Immature natural killer cell (primary cell): Measurements from ENCODE around the gene EGR4. TPM values are rescaled to one million over a fixed set of nuclear protein-coding genes. Genes with fewer than 3 reads are reported as not detected.
A peak's percentile ranks its signal among the peaks of the same experiment; 100 is the strongest.

Source experiments
- DNase-seq, 3 donors: peaks; one replicate each; pipeline ENCODE4 v3.0.0; 2022; ENCODE audit warnings: mixed read lengths in 1 of 3
- H3K27ac Mint-ChIP-seq, 6 donors: one replicate each; pipeline ENCODE4 v1.8.0; 2020; ENCODE audit warnings: mixed read lengths in 6 of 6, mild to moderate bottlenecking in 5 of 6, inconsistent platforms in 4 of 6, moderate library complexity in 3 of 6
- H3K27me3 Mint-ChIP-seq, 3 donors: one replicate each; pipeline ENCODE4 v1.8.0; 2020 to 2021; ENCODE audit warnings: low read depth in 3 of 3, mild to moderate bottlenecking in 3 of 3, mixed read lengths in 3 of 3, moderate library complexity in 3 of 3, inconsistent platforms in 1 of 3
- H3K36me3 Mint-ChIP-seq, 3 donors: one replicate each; pipeline ENCODE4 v1.8.0; 2020; ENCODE audit warnings: mixed read lengths in 3 of 3, inconsistent platforms in 2 of 3, mild to moderate bottlenecking in 2 of 3
- H3K4me1 Mint-ChIP-seq, 2 donors: one replicate each; pipeline ENCODE4 v1.8.0; 2020; ENCODE audit warnings: inconsistent platforms in 2 of 2, mild to moderate bottlenecking in 2 of 2, mixed read lengths in 2 of 2, moderate library complexity in 1 of 2
- H3K4me3 Mint-ChIP-seq, 5 donors: one replicate each; pipeline ENCODE4 v1.8.0; 2020; ENCODE audit warnings: mild to moderate bottlenecking in 5 of 5, mixed read lengths in 5 of 5, inconsistent platforms in 3 of 5, moderate library complexity in 3 of 5
- H3K9me3 Mint-ChIP-seq, 6 donors: one replicate each; pipeline ENCODE4 v1.8.0; 2020; ENCODE audit warnings: mild to moderate bottlenecking in 6 of 6, mixed read lengths in 6 of 6, inconsistent platforms in 4 of 6, moderate library complexity in 3 of 6
- polyA plus RNA-seq, 3 donors: library from polyadenylated mRNA; unstranded; fragments of 300-500 nt; fragmentation: Illumina TruSeq; gene quantifications; one replicate each; pipeline ENCODE4 v1.2.3, GENCODE V29; 2021

The EGR4 gene
- polyA plus RNA-seq, 3 donors from 2014 or later: not detected

DNA sequence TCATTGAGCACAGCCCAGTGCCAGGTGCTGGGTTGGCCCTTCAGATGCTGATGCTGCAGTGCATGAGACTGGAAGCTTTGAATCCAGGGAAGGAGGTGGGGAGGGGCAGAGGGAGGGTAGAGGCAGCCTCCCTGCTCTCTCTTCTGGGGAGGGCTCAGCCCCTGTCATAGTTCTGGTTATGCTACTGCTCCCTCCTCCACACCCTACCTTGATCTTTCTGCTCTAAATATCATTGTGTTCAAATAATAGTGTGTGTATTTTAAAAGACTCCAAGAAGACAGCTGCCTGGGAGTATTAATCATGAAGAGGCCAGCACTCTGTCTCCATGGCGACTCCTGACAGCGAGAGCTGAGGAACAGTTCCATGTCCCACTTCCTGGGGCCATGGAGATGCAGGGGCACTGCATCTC, 3.8 kb upstream of the EGR4 start:
- Mint-ChIP-seq H3K27me3 (peaks cover 15 to 20% (median 15%) of the 10 kb centered on the region in 3 donors), H3K9me3 (peaks cover 0 to 4% (median 0%) of the 10 kb centered on the region in 6 donors), H3K4me1 (peaks cover 0 to 7% of the 10 kb centered on the region in 2 donors), H3K27ac (no peak overlapping the region), H3K4me3 (no peak overlapping the region), H3K36me3 (no peaks in the 10 kb centered on the region)
- DNase-seq: no peak

DNA sequence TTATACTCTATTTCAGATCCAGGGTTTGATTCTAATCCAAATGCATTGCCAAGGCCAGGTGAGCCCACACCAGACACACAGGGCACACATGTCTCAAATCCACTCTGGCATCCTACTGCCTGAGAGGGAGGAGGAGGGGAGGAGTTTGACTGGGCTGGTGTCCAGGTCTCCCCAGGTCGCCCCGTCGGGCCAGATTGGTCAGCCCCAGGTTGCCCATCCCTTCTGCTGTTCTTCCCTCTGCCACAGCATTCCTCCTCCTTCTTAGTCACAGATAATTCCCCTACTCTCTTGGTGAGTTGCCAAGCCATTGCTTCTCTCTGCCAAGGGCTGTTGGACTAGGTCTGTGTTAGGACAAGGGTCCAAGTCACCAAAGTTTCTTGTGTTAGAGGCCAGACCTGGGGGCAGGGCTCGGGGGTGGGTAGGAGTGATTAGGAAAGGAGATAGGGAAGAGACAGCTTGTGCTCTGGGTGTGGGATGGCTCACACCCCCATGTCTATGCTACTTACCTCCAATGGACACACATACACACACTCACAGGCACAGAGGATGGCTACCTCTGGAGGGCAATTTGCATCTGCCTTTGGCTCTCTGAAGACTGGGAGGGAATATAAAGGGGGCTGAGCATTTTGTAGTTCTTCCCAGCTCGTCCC, 2.5 kb upstream of the EGR4 start:
- no peak for DNase-seq
- peaks cover 17 to 24% (median 18%) of the 10 kb centered on the region in 3 donors for H3K27me3 Mint-ChIP-seq
- peaks cover 6 to 14% of the 10 kb centered on the region in 2 donors for H3K4me1 Mint-ChIP-seq
- no peaks in the 10 kb centered on the region for H3K36me3 Mint-ChIP-seq
- peaks cover 0 to 2% (median 0%) of the 10 kb centered on the region in 6 donors for H3K9me3 Mint-ChIP-seq
- no peak overlapping the region for H3K27ac Mint-ChIP-seq
- peak overlapping the region in 1 of 5 donors; percentile 33 for H3K4me3 Mint-ChIP-seq

DNA sequence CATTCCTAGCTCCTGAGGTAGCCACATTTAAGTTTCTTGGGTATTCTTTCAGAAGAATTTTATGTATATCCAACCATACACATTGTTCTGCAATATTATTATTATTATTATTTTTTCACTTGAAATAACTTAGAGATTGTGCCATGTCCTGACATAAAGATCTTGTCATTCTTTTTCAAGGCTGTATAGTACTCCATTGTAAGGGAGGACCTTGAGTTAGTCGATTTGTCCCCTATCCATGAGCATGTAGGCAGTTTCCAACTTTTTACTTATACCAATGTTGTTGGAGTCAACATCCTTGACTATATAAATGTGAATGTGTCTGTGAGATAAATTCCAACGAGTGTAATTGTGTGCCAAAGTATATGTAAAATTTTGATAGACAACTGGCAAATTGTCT, 891 bp upstream of the EGR4 start:
- Mint-ChIP-seq H3K36me3 (no peaks in the 10 kb centered on the region), H3K4me3 (peak overlapping the region in 4 of 5 donors; percentile 9 to 72 (median 58)), H3K27ac (no peak overlapping the region), H3K27me3 (peaks cover 20 to 39% (median 23%) of the 10 kb centered on the region in 3 donors), H3K9me3 (peaks cover 0 to 2% (median 0%) of the 10 kb centered on the region in 6 donors), H3K4me1 (peaks cover 10 to 16% of the 10 kb centered on the region in 2 donors)
- no peak for DNase-seq

DNA sequence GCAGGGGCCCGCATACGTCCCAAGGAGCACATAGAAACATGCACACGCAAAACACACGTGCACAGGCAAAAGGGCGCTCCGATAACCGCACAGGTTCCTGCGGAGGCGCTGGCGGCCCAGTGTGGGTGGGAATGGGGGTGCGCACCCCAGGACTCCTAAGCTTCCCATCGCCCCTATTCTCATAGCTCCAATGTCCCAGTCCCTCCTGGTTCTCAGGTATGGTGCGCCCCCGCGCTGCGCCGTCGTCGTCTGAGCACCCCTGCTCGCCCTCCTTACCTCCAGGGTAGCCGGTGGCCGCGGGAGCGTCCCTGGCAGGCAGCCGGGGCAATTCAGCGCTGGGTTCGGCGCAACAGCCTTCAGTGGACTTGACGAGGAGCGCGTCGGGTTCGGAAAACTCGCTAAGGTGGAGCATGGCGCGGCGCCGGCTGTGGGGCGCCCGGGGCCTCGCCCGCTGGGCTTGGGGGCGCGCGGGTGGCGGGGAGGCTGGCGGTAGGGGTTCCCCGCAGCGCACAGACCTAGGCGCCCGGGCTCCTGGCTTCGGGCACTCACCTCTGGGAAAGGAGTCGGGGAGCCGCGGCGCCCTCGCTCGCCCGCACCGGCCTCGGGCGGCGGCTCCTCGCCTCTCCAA, 328 bp downstream of the EGR4 start:
- H3K9me3 Mint-ChIP-seq: peaks cover 0 to 2% (median 0%) of the 10 kb centered on the region in 6 donors
- H3K4me1 Mint-ChIP-seq: peaks cover 10 to 16% of the 10 kb centered on the region in 2 donors
- DNase-seq: no peak
- peak overlapping the region in 1 of 6 donors; percentile 46 for H3K27ac Mint-ChIP-seq
- H3K36me3 Mint-ChIP-seq: no peaks in the 10 kb centered on the region
- peaks cover 23 to 48% (median 24%) of the 10 kb centered on the region in 3 donors for H3K27me3 Mint-ChIP-seq
- H3K4me3 Mint-ChIP-seq: peak overlapping the region; percentile 65 to 76 (median 69)

DNA sequence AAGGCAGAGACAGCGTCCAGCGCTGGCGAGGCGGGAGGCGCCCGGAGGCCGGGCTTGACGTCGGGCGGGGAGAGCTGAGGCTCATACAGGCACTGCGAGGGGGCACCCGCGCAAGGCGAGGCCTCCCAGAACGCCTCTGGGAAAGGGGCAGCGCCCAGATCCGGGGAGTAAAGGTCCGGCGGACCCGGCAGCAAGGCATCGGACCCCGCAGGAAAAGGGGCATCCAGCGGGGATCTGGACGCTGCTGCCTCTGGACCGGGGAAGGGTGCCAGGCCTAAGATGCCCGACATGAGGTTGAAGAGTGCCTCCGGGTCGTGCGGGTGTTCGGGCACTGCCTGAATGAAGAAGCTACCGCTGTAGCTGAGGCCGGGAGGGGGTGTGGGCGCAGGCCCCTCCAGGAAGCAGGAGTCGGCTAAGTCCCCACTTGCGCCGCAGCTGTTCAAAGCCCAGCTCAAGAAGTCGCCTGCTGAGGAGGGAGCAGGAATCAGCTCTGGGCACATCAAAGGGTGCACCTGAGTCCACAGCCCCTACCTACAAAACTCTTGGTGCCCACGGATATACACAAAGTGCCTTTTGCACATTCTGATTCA, 937 bp downstream of the EGR4 start:
- H3K4me1 Mint-ChIP-seq: peaks cover 10 to 16% of the 10 kb centered on the region in 2 donors
- H3K4me3 Mint-ChIP-seq: peak overlapping the region; percentile 47 to 70 (median 68)
- H3K9me3 Mint-ChIP-seq: no peaks in the 10 kb centered on the region
- H3K27me3 Mint-ChIP-seq: peaks cover 23 to 49% (median 24%) of the 10 kb centered on the region in 3 donors
- no peaks in the 10 kb centered on the region for H3K36me3 Mint-ChIP-seq
- no peak overlapping the region for H3K27ac Mint-ChIP-seq
- no peak for DNase-seq

DNA sequence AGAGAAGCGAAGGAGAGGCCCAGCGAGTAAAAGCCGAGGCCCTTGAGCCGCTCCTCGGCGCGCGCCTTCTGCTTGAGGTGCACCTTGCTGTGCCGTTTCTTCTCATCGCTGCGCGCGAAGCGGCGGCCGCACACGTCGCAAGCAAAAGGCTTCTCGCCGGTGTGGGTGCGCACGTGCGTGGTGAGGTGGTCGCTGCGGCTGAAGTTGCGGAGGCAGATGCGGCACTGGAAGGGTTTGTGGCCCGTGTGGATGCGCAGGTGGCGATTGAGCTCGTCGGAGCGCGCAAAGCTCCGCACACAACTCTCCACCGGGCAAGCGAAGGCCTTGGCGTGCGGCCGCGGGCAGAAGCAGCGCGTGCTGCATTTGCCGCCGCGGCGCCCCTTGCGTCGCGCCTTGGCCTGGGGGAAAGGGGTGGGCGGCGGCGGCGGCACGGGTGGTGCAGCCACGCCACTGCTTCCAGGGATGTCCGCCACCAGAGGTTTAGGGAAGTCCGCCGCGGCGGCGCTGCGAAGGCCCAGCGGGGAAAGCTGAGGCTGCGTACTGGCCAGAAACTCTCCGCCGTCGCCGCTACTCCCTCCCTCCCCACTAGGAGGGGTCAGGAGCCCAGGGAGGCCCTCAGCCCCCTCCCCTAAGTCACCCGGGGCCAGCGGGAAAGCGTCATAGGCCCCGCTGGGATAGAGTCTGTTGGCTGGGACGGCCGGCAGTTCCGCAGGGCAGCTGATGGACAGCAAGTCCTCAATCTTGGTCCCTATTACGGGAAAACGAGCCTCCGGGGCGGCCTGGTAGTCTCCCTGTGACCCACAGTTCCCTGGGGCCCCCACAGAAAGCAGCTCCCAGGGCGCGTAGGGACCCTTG, 1.7 kb downstream of the EGR4 start:
- Mint-ChIP-seq H3K27ac (peak overlapping the region in 1 of 6 donors; percentile 69), H3K4me1 (peaks cover 10 to 16% of the 10 kb centered on the region in 2 donors), H3K27me3 (peaks cover 20 to 48% (median 21%) of the 10 kb centered on the region in 3 donors), H3K36me3 (no peaks in the 10 kb centered on the region), H3K9me3 (no peaks in the 10 kb centered on the region), H3K4me3 (peak overlapping the region in 3 of 5 donors; percentile 67 to 79 (median 77))
- DNase-seq: no peak

DNA sequence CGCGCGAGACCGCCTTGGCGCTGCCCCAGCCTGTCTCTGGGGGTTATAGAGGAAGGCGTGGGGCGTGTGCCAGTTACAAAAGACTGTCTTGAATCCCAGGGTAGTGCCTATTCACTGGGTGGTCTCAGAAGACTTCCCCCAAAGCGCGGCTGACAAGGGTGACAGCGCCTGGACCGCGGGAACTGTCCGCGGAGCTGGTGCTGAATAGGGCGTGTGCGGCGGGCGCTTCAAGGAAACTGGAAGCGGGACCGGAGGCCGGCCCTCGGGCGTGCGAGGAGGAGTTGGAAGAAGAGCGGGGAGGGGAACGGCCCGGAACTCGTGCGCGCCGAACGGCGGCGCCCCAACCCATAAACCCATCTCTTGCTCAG, 2.3 kb downstream of the EGR4 start:
- peaks cover 11 to 17% of the 10 kb centered on the region in 2 donors for H3K4me1 Mint-ChIP-seq
- peak overlapping the region in 1 of 6 donors; percentile 69 for H3K27ac Mint-ChIP-seq
- DNase-seq: peak; percentile 40 to 56 (median 45)
- H3K4me3 Mint-ChIP-seq: peak overlapping the region; percentile 54 to 79 (median 66)
- H3K27me3 Mint-ChIP-seq: peaks cover 19 to 45% (median 20%) of the 10 kb centered on the region in 3 donors
- H3K36me3 Mint-ChIP-seq: no peaks in the 10 kb centered on the region
- no peaks in the 10 kb centered on the region for H3K9me3 Mint-ChIP-seq

DNA sequence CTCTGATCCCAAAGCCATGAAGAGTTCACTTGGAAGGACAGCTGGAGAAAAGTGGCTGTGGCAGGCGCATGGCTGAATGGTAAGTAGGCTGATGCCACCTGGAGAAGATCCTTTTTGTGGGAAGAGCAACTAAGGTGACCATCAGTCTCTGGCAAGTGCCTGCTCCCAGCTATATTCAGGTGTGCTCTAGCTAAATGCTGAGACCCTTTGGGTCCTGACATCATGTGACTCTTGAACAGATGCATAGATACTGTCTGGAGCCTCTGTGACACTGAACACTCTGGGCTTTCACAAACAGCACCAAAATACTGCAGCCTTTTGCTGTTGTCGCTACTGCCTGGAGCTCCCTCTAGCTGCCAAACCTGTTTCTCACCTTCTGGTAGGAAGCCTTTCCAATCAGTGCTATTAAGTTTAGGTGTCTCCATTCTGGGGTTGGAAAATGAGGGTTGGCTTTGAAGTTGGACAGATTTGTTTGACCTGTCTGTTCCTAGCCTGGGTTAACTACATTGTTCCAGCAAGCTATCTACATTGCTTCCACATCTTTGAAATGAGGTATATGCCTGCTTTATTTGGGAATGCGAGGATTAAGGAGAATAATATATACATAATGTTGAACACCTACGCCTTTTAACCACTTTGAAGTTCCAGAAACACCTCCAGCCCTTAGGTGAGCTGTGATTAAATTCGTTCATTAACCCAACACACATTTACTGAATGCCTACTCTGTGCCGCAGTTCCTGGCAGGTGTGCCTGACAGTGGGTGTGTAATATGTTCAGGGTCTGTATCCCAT, 3.1 kb downstream of the EGR4 start:
- DNase-seq: peak in 2 of 3 donors; percentile 28 to 34
- Mint-ChIP-seq H3K27me3 (peaks cover 18 to 37% (median 18%) of the 10 kb centered on the region in 3 donors), H3K9me3 (no peaks in the 10 kb centered on the region), H3K36me3 (no peaks in the 10 kb centered on the region), H3K4me1 (peaks cover 19 to 25% of the 10 kb centered on the region in 2 donors), H3K4me3 (peak overlapping the region in 1 of 5 donors; percentile 8), H3K27ac (no peak overlapping the region)

DNA sequence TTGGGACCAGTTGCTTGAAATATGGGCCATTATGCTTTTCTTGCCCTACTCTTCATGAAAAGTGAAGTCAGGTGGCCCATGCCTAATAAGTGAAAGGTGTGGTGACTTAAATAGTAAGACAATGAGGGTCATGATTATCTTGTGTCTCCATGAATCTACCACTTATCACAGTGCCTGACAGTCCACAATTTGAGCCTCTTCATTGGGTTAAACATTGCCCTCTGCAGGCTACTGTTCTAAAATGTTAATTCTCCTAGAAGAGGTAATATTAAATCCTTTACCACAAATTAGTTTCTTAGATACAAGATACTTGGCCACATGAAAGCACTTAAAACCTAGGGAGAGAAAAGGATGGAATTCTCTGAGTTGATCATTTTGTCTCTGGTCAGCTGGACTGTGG, 4.0 kb downstream of the EGR4 start:
- H3K4me1 Mint-ChIP-seq: peaks cover 25 to 31% of the 10 kb centered on the region in 2 donors
- H3K4me3 Mint-ChIP-seq: no peak overlapping the region

DNA sequence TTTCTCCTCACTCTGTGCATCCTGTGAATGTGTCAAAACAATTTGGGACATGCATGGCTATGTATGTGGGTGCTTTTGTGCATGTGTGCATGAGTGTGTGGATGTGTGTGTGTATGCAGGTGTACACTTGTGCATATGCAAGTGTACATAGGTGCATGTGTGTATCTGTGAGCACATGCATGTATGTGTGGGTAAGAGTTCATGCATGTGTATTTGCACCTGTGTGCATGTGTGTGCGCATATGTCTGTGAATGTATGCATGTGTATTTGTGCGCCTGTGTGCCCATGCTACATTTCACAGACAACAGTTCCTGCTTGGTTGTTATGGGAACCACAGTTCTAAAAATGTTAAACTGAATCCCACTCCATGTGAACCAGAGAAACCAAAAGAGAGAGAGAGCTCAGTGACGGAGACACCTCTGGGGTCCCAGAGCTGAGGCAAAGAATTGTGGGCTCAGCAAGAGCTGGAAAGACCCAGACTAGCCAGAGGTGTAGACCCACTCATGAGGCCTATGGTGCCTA, 7.2 kb downstream of the EGR4 start:
- Mint-ChIP-seq H3K27me3 (peaks cover 8 to 32% (median 11%) of the 10 kb centered on the region in 3 donors), H3K36me3 (no peaks in the 10 kb centered on the region), H3K27ac (no peak overlapping the region), H3K4me3 (peak overlapping the region; percentile 75 to 81 (median 78)), H3K9me3 (no peaks in the 10 kb centered on the region), H3K4me1 (peaks cover 25 to 26% of the 10 kb centered on the region in 2 donors)
- no peak for DNase-seq

More for the DNA sequence above, 4.0 kb downstream of the EGR4 start:
- no peak for DNase-seq
- H3K9me3 Mint-ChIP-seq: no peaks in the 10 kb centered on the region
- no peak overlapping the region for H3K27ac Mint-ChIP-seq
- H3K27me3 Mint-ChIP-seq: peaks cover 11 to 34% (median 12%) of the 10 kb centered on the region in 3 donors
- no peaks in the 10 kb centered on the region for H3K36me3 Mint-ChIP-seq

DNA sequence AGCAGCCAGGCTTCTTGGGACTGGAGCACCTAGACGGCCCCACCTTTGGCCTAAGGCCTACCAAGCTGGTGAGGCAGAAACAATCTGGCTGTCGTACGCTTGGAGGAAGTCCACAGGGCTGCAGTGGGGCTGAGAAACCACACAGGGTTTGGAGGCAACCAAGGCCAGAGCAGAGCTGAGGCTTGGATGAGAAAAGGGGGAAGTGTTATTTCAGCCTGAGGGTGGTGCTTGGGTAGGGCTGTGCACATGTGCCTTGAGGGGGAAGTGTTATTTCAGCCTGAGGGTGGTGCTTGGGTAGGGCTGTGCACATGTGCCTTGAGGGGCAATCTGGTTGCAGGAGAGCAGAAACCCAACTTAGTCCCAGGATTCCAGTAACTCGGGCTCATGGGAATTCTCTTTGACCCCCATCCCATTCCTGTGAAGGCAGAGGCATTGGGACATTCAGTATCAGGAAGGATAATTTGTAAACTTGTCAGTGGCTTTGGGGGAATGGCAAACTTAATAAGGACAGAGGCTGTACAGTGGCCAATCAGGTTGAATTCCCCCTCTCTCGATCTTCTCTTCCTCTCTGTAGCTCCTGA, 8.1 kb downstream of the EGR4 start:
- peak overlapping the region; percentile 75 to 81 (median 78) for H3K4me3 Mint-ChIP-seq
- peaks cover 0 to 23% (median 6%) of the 10 kb centered on the region in 3 donors for H3K27me3 Mint-ChIP-seq
- DNase-seq: peak in 2 of 3 donors; percentile 15 to 21
- H3K36me3 Mint-ChIP-seq: peaks cover 0 to 3% (median 0%) of the 10 kb centered on the region in 3 donors
- H3K9me3 Mint-ChIP-seq: no peaks in the 10 kb centered on the region
- H3K27ac Mint-ChIP-seq: peak overlapping the region in 4 of 6 donors; percentile 41 to 72 (median 70)
- peaks cover 19% of the 10 kb centered on the region in 2 donors for H3K4me1 Mint-ChIP-seq
